Measurements from ENCODE around the gene HDLBP.
"Not testable (repeated sequence)": the region's sequence is repeated elsewhere in the genome, so short reads cannot be mapped to it uniquely, and the experiment has no call there.

Gene HDLBP

GRCh38 chr2:241339839-241340630, 24.6 kb upstream of the HDLBP start:
- DNase-seq (ENCODE audit: low spot score) = no peak

- no peak for DNase-seq (ENCODE audit: low spot score)
These were observed 19.3 kb upstream of the HDLBP start for GRCh38 chr2:241334813-241335212.

- no peak for DNase-seq (ENCODE audit: low spot score)
These were observed 15.1 kb upstream of the HDLBP start for GRCh38 chr2:241330616-241330981.

GRCh38 chr2:241329669-241330615, 14.5 kb upstream of the HDLBP start:
- no peak for DNase-seq (ENCODE audit: low spot score)

GRCh38 chr2:241325257-241325656, 9.8 kb upstream of the HDLBP start:
- DNase-seq (ENCODE audit: low spot score) = no peak

GRCh38 chr2:241324775-241325174, 9.3 kb upstream of the HDLBP start:
- no peak for DNase-seq (ENCODE audit: low spot score)

GRCh38 chr2:241323778-241324177, 8.3 kb upstream of the HDLBP start:
- DNase-seq (ENCODE audit: low spot score) = no peak

- no peak for DNase-seq (ENCODE audit: low spot score)
These were observed 6.4 kb upstream of the HDLBP start for GRCh38 chr2:241321886-241322285.

GRCh38 chr2:241321033-241321432, 5.6 kb upstream of the HDLBP start:
- DNase-seq (ENCODE audit: low spot score) = no peak

- DNase-seq (ENCODE audit: low spot score) = no peak
These were observed 4.9 kb upstream of the HDLBP start for GRCh38 chr2:241320394-241320793.

- not testable (repeated sequence) for DNase-seq (ENCODE audit: low spot score)
These were observed 3.4 kb upstream of the HDLBP start for GRCh38 chr2:241318830-241319229.

GRCh38 chr2:241317391-241317790, 1.9 kb upstream of the HDLBP start:
- DNase-seq (ENCODE audit: low spot score) = no peak

- no peak for DNase-seq (ENCODE audit: low spot score)
These were observed 1.4 kb upstream of the HDLBP start for GRCh38 chr2:241316825-241317224.

GRCh38 chr2:241315879-241316631, 583 bp upstream of the HDLBP start, which contains the start of gene SEPTIN2:
Gene SEPTIN2, plus strand, starts transcription at chr2:241315925. Its CDS starts 8,308 bp downstream, at chr2:241324233.
- no peak for DNase-seq (ENCODE audit: low spot score)

GRCh38 chr2:241314226-241315092, 1.0 kb downstream of the HDLBP start:
- no peak for DNase-seq (ENCODE audit: low spot score)

GRCh38 chr2:241313543-241314095, 1.9 kb downstream of the HDLBP start:
- DNase-seq (ENCODE audit: low spot score) = no peak

GRCh38 chr2:241312082-241312481, 3.4 kb downstream of the HDLBP start:
- DNase-seq (ENCODE audit: low spot score) = no peak

- no peak for DNase-seq (ENCODE audit: low spot score)
These were observed 4.4 kb downstream of the HDLBP start for GRCh38 chr2:241310917-241311566.

- DNase-seq (ENCODE audit: low spot score) = no peak
These were observed 5.8 kb downstream of the HDLBP start for GRCh38 chr2:241309684-241310117.

GRCh38 chr2:241308832-241309500, 6.5 kb downstream of the HDLBP start:
- DNase-seq (ENCODE audit: low spot score) = no peak

All from iPS-NIHi11 (cell line).